Thoracic aorta (tissue), 2 donors: ENCODE results near the gene SYPL2. TPM values are rescaled to one million over a fixed set of nuclear protein-coding genes. Genes with fewer than 3 reads are reported as not detected.
A peak's percentile ranks its signal among the peaks of the same experiment; 100 is the strongest.

Experiments used
- ATAC-seq: fragments of 150-250 bp; one replicate; pipeline ENCODE4 v1.8.0; 2017; ENCODE audit warnings: low read depth; ENCODE audit not compliant: insufficient number of reproducible peaks, low FRiP score
- DNase-seq: peaks from one replicate; pipeline ENCODE4 v3.0.0-alpha.2; 2020; ENCODE audit warnings: low spot score
- H3K27ac ChIP-seq, 2 donors: fragments of 200-600 bp; sonication (generic); 1 replicate in 1 of 2; 2 replicates in 1 of 2; pipeline ENCODE4 v1.5.1; 2016; ENCODE audit warnings: mild to moderate bottlenecking in 2 of 2, moderate library complexity in 2 of 2
- H3K27me3 ChIP-seq: fragments of 200-600 bp; sonication (generic); replicated peaks from 2 replicates; pipeline ENCODE4 v1.6.0; 2016; ENCODE audit warnings: mild to moderate bottlenecking; ENCODE audit not compliant: insufficient read depth
- H3K36me3 ChIP-seq: fragments of 200-600 bp; sonication (generic); one replicate; pipeline ENCODE4 v1.5.1; 2016
- H3K4me1 ChIP-seq, 2 donors: fragments of 200-600 bp; sonication (generic); 1 replicate in 1 of 2; 2 replicates in 1 of 2; pipeline versions ENCODE4 v1.5.1 to v1.6.0; 2016; ENCODE audit warnings: low read depth in 2 of 2, mild to moderate bottlenecking in 1 of 2; ENCODE audit not compliant: control insufficient read depth in 1 of 2
- H3K4me3 ChIP-seq: fragments of 200-600 bp; sonication (generic); 2 replicates; pipeline ENCODE4 v1.5.1; 2016; ENCODE audit warnings: mild to moderate bottlenecking
- H3K9me3 ChIP-seq: fragments of 200-600 bp; sonication (generic); 2 replicates; pipeline ENCODE4 v1.5.1; 2016
- CTCF ChIP-seq: fragments of 200-600 bp; sonication (generic); IDR thresholded peaks from one replicate; pipeline ENCODE4 v1.5.1; 2019; ENCODE audit warnings: antibody characterized with exemption
- total RNA-seq, 2 donors: library from RNA; depleted of rRNA; stranded (reverse); fragments of >200 nt; gene quantifications; one replicate each; pipeline versions ENCODE4 v1.1.0 to v1.2.3, GENCODE V29; 2016

SYPL2 gene
- 1 to 10 TPM; 4.2 to 6.1 TPM for total RNA-seq

GRCh38 chr1:109466452-109467300, at the start of gene SYPL2:
Gene SYPL2 (plus strand): TSS chr1:109466546. CDS start chr1:109466844, 298 bp downstream.
- Histone ChIP-seq H3K27ac (peak within 1 kb of the TSS; percentile 51 to 62), H3K36me3 (no peaks in the 10 kb centered on the region), H3K4me3 (peak within 1 kb of the TSS; percentile 84), H3K27me3 (no peaks in the 10 kb centered on the region), H3K9me3 (no peaks in the 10 kb centered on the region), H3K4me1 (peaks cover 0 to 11% of the 10 kb centered on the region in 2 donors)
- DNase-seq (no peak), ATAC-seq (peak; percentile 33)
- no peak for TF ChIP-seq CTCF

- TF ChIP-seq CTCF = no peak
- ATAC-seq (no peak), DNase-seq (no peak)
- Histone ChIP-seq H3K27me3 (no peaks in the 10 kb centered on the region), H3K27ac (no peak overlapping the region), H3K9me3 (no peaks in the 10 kb centered on the region), H3K4me1 (peaks cover 18 to 28% of the 10 kb centered on the region in 2 donors), H3K36me3 (peaks cover 23% of the 10 kb centered on the region), H3K4me3 (no peak overlapping the region)
These were observed 42.8 kb upstream of the SYPL2 start for GRCh38 chr1:109423498-109423897.

GRCh38 chr1:109425391-109426280, 40.7 kb upstream of the SYPL2 start:
- TF ChIP-seq CTCF = no peak
- peak overlapping the region; percentile 93 for H3K4me3 ChIP-seq
- peaks cover 6% of the 10 kb centered on the region for H3K36me3 ChIP-seq
- ATAC-seq (peak; percentile 8), DNase-seq (peak; percentile 15)
- no peaks in the 10 kb centered on the region for H3K27me3 ChIP-seq
- peaks cover 18 to 28% of the 10 kb centered on the region in 2 donors for H3K4me1 ChIP-seq
- no peaks in the 10 kb centered on the region for H3K9me3 ChIP-seq
- H3K27ac ChIP-seq = peak overlapping the region; percentile 72 to 90

GRCh38 chr1:109426281-109427170, 39.8 kb upstream of the SYPL2 start, which contains the start of gene PSMA5:
Gene PSMA5 (minus strand): TSS chr1:109426448. CDS start chr1:109426330, 118 bp downstream.
- H3K4me3 ChIP-seq = peak within 1 kb of the TSS; percentile 93
- no peaks in the 10 kb centered on the region for H3K27me3 ChIP-seq
- H3K27ac ChIP-seq = peak within 1 kb of the TSS; percentile 81 to 90
- ATAC-seq (peak; percentile 96), DNase-seq (peak; percentile 97)
- TF ChIP-seq CTCF = no peak
- no peaks in the 10 kb centered on the region for H3K9me3 ChIP-seq
- no peaks in the 10 kb centered on the region for H3K36me3 ChIP-seq
- H3K4me1 ChIP-seq = peaks cover 18 to 28% of the 10 kb centered on the region in 2 donors
